Ovary (tissue), 9 donors: Measurements from ENCODE around the gene IFIH1. TPM values are rescaled to one million over a fixed set of nuclear protein-coding genes. Genes with fewer than 3 reads are reported as not detected.

ENCODE experiments used
- DNase-seq, 5 donors: peaks; one replicate each; pipeline ENCODE4 v3.0.0-alpha.2; 2019 to 2020
- H3K27ac ChIP-seq, 2 donors: fragments of 200-600 bp; one replicate each; pipeline versions ENCODE4 v1.5.1 to v1.8.0; 2019 to 2022
- H3K27me3 ChIP-seq: fragments of 200-600 bp; one replicate; pipeline ENCODE4 v1.8.0; 2022
- H3K36me3 ChIP-seq: fragments of 200-600 bp; sonication (generic); one replicate; pipeline ENCODE4 v1.5.1; 2019
- H3K4me1 ChIP-seq: one replicate; pipeline ENCODE4 v1.8.1; 2013; ENCODE audit warnings: mild to moderate bottlenecking, moderate library complexity; ENCODE audit not compliant: insufficient read depth
- H3K4me3 ChIP-seq: fragments of 200-600 bp; sonication (generic); one replicate; pipeline ENCODE4 v1.5.1; 2017
- H3K9me3 ChIP-seq, 2 donors: fragments of 200-600 bp in 1 of 2; sonication (generic) in 1 of 2; one replicate each; pipeline versions ENCODE4 v1.5.1 to v1.8.1; 2013 to 2019; ENCODE audit warnings: mild to moderate bottlenecking in 1 of 2, moderate library complexity in 1 of 2
- EP300 ChIP-seq: sonication (generic); formaldehyde crosslinking; IDR thresholded peaks from one replicate; pipeline ENCODE4 v1.6.1; 2017; ENCODE audit warnings: antibody characterized with exemption
- POLR2A ChIP-seq: fragments of 450-650 bp; IDR thresholded peaks from one replicate; pipeline ENCODE4 v1.6.1; 2017; ENCODE audit warnings: antibody characterized with exemption, mild to moderate bottlenecking, moderate library complexity
- WGBS, 3 donors: extraction: QIAGEN DNeasy Blood & Tissue Kit in 1 of 3; methylation state at CpG; one replicate each; pipeline versions ENCODE4 v1.1.5 to v1.1.7; 2013 to 2017; 5-methylcytosine and 5-hydroxymethylcytosine counted together
- intact Hi-C, 4 donors: fragments of 100-400 bp; cut with DNase I; formaldehyde crosslinking; loops; one replicate each; pipeline versions ENCODE4 v1.11.0 to v1.15.1; 2022 to 2023
- polyA plus RNA-seq, 2 donors: library from polyadenylated mRNA; stranded (reverse); fragments of 200-250 nt in 1 of 2; fragments of 350-450 nt in 1 of 2; fragmentation: Illumina TruSeq in 1 of 2; extraction: RNeasy Lipid Tissue Mini Kit (QIAGEN cat#74804) in 1 of 2; gene quantifications; one replicate each; pipeline ENCODE4 v1.2.3, GENCODE V29; 2013 to 2014
- total RNA-seq, 7 donors: library from RNA; depleted of rRNA in 2 of 7; stranded (reverse); fragments of >200 nt in 2 of 7; fragmentation: NEBNext Ultra II Directional in 3 of 7; extraction: Animal tissue kit (Norgen Biotek cat#: 25700) in 3 of 7; gene quantifications; one replicate each; pipeline versions ENCODE4 v1.1.0 to v1.2.4, GENCODE V29; 2016 to 2023
- TF ChIP-seq, protein P1 (sequence below), 3 donors: fragments of 450-650 bp in 2 of 3; fragments of 200-600 bp in 1 of 3; IDR thresholded peaks; one replicate each; pipeline versions ENCODE4 v1.5.1 to v1.8.0; 2016 to 2022; ENCODE audit warnings: antibody characterized with exemption in 3 of 3, mild to moderate bottlenecking in 1 of 3
- donor health status: DM: no; HTN: no; CAD: no; lungs with moderate emphysema.
- donor health status: DM: no; HTN: no; CAD: no.
- donor health status: Bipolar disorder and iron deficiency.
- donor health status: DM: yes; HTN: yes; CAD: no.
- donor health status: DM: no; HTN: no; CAD: no.
- donor health status: DM: yes; HTN: yes; CAD: no.

IFIH1 gene
- total and polyA plus RNA-seq, 9 donors, result 7.6 to 19.7 (median 14.4) TPM

DNA sequence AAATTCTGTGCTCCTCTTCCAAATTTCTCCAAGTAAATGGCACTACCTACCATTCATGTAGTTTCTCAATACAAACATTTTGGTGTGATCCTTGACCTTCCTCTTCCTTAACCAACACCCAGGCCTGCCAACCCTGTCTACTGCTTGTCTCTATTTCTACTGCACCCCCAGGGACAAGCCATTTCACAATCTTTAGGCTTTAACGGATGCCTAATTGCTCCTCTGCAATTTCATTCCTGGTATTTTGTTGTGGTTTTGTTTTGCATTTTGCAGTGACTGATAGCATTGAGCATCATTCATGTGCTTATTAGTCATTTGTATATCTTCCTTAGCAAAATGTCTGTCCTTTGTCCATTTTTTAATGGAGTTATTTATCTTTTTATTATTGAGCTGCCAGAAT is 85.3 kb downstream of the IFIH1 start:
- no peak for TF ChIP-seq EP300
- TF ChIP-seq, protein P1, sequence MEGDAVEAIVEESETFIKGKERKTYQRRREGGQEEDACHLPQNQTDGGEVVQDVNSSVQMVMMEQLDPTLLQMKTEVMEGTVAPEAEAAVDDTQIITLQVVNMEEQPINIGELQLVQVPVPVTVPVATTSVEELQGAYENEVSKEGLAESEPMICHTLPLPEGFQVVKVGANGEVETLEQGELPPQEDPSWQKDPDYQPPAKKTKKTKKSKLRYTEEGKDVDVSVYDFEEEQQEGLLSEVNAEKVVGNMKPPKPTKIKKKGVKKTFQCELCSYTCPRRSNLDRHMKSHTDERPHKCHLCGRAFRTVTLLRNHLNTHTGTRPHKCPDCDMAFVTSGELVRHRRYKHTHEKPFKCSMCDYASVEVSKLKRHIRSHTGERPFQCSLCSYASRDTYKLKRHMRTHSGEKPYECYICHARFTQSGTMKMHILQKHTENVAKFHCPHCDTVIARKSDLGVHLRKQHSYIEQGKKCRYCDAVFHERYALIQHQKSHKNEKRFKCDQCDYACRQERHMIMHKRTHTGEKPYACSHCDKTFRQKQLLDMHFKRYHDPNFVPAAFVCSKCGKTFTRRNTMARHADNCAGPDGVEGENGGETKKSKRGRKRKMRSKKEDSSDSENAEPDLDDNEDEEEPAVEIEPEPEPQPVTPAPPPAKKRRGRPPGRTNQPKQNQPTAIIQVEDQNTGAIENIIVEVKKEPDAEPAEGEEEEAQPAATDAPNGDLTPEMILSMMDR (IDR thresholded peaks at IDR 0.05), result no peak
- TF ChIP-seq POLR2A, result no peak
- WGBS, 3 donors, result 55 to 72% (median 69%) methylated on average over 1 of the region's 1 CpG
- no peaks in the 10 kb centered on the region for H3K4me1 ChIP-seq
- H3K27me3 ChIP-seq, result no peaks in the 10 kb centered on the region
- H3K4me3 ChIP-seq, result no peak overlapping the region
- no peak overlapping the region for H3K27ac ChIP-seq
- no peaks in the 10 kb centered on the region for H3K9me3 ChIP-seq
- no peak for DNase-seq
- intact Hi-C loops, result no loop called here
- H3K36me3 ChIP-seq, result no peaks in the 10 kb centered on the region

GRCh38 chr2:162232671-162233070 is 85.8 kb downstream of the IFIH1 start:
- intact Hi-C loops, result no loop called here
- H3K4me1 ChIP-seq, result no peaks in the 10 kb centered on the region
- TF ChIP-seq POLR2A (no peak), EP300 (no peak)
- TF ChIP-seq, protein P1 (IDR thresholded peaks at IDR 0.05), result no peak
- no peaks in the 10 kb centered on the region for H3K36me3 ChIP-seq
- H3K4me3 ChIP-seq, result no peak overlapping the region
- no peaks in the 10 kb centered on the region for H3K27me3 ChIP-seq
- no peak overlapping the region for H3K27ac ChIP-seq
- DNase-seq, result no peak
- H3K9me3 ChIP-seq, result no peaks in the 10 kb centered on the region
- 68 to 82% (median 73%) methylated on average over 2 of the region's 2 CpGs for WGBS, 3 donors

DNA sequence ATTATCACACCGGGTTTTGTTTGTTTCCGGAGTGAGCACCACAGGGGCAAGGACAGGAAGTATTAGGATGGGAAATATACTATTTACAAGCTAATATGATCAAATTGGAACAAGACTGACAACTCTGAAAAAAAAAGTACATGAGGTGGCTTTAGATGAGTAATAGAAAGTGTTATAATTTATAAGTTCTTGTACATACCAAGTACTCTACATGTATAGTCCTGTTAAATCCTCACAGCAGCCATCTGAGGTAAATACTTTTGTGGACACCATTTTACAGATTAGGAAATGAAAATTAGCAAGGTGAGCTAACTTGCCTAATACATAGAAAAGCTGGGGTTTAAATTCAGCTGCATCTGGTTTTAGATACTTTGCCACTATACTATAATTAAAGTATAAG is 86.5 kb downstream of the IFIH1 start:
- Histone ChIP-seq H3K27me3 (no peaks in the 10 kb centered on the region), H3K4me3 (no peak overlapping the region), H3K36me3 (no peaks in the 10 kb centered on the region), H3K4me1 (no peaks in the 10 kb centered on the region), H3K27ac (no peak overlapping the region), H3K9me3 (no peaks in the 10 kb centered on the region)
- intact Hi-C loops, result no loop called here
- no peak for DNase-seq
- 62 to 77% (median 73%) methylated on average over 2 of the region's 2 CpGs for whole genome bisulfite sequencing, 3 donors
- TF ChIP-seq, protein P1 (IDR thresholded peaks at IDR 0.05), result no peak
- no peak for TF ChIP-seq POLR2A
- no peak for TF ChIP-seq EP300

GRCh38 chr2:162230761-162231160 is 87.7 kb downstream of the IFIH1 start:
- intact Hi-C loops, result no loop called here
- no peak for TF ChIP-seq EP300
- Histone ChIP-seq H3K36me3 (no peaks in the 10 kb centered on the region), H3K4me1 (no peaks in the 10 kb centered on the region), H3K27me3 (no peaks in the 10 kb centered on the region), H3K27ac (no peak overlapping the region), H3K4me3 (no peak overlapping the region), H3K9me3 (no peaks in the 10 kb centered on the region)
- 92 to 96% (median 95%) methylated on average over 1 of the region's 1 CpG for WGBS, 3 donors
- no peak for DNase-seq

DNA sequence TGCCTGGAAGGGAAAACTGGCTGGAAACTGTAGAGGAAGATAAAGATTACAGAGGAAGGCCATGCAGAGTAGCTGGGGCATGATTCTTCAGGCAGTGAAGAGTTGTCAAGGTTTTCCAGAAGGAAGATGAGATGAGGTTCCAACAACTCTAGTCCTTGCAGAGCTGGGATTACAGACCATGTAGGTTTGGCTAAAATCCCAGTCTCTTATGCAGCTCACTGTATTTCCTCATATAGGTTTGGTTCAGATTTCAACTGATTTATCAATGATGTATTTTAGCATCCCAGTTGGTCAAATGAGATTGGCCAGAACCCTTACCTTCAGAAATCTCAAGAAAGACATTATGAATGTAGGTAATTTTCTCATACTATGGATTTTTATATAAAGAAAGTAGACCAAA is 91.6 kb downstream of the IFIH1 start:
- no peaks in the 10 kb centered on the region for H3K4me1 ChIP-seq
- no peak overlapping the region for H3K27ac ChIP-seq
- H3K36me3 ChIP-seq, result no peaks in the 10 kb centered on the region
- DNase-seq, result no peak
- no peak overlapping the region for H3K4me3 ChIP-seq
- no peak for TF ChIP-seq POLR2A
- no peak for TF ChIP-seq EP300
- TF ChIP-seq, protein P1 (IDR thresholded peaks at IDR 0.05), result no peak
- H3K27me3 ChIP-seq, result no peaks in the 10 kb centered on the region
- intact Hi-C loops, result no loop called here
- H3K9me3 ChIP-seq, result no peaks in the 10 kb centered on the region
